GM23248 (cell line): ENCODE results near the gene EDEM2. TPM values are rescaled to one million over a fixed set of nuclear protein-coding genes. Genes with fewer than 3 reads are reported as not detected.

Experiments used
- DNase-seq: peaks from one replicate; pipeline ENCODE4 v3.0.0-alpha.2; 2015
- H2AFZ ChIP-seq: fragments of 200-600 bp; sonication (generic); 2 replicates; pipeline ENCODE4 v1.6.1; 2016; ENCODE audit warnings: antibody characterized with exemption
- H3F3A ChIP-seq: fragments of 200-600 bp; sonication (generic); 2 replicates; pipeline ENCODE4 v1.6.1; 2016; ENCODE audit warnings: mild to moderate bottlenecking, antibody characterized with exemption, mixed run types; ENCODE audit not compliant: insufficient read depth
- H3K27ac ChIP-seq: fragments of 200-600 bp; sonication (generic); 2 replicates; pipeline ENCODE4 v1.5.1; 2016; ENCODE audit warnings: mild to moderate bottlenecking
- H3K27me3 ChIP-seq: fragments of 200-600 bp; sonication (generic); replicated peaks from 2 replicates; pipeline ENCODE4 v1.6.1; 2016; ENCODE audit warnings: mild to moderate bottlenecking; ENCODE audit not compliant: insufficient read depth
- H3K36me3 ChIP-seq: fragments of 200-600 bp; sonication (generic); 2 replicates; pipeline ENCODE4 v1.6.1; 2016; ENCODE audit warnings: low read depth, mild to moderate bottlenecking
- H3K4me1 ChIP-seq: fragments of 200-600 bp; sonication (generic); 2 replicates; pipeline ENCODE4 v1.6.1; 2016; ENCODE audit warnings: mild to moderate bottlenecking; ENCODE audit not compliant: insufficient read depth
- H3K4me2 ChIP-seq: fragments of 200-600 bp; sonication (generic); one replicate; pipeline ENCODE4 v1.6.1; 2016; ENCODE audit warnings: mild to moderate bottlenecking; ENCODE audit not compliant: unreplicated experiment
- H3K4me3 ChIP-seq: fragments of 200-600 bp; sonication (generic); 2 replicates; pipeline ENCODE4 v1.5.1; 2016; ENCODE audit warnings: mild to moderate bottlenecking
- H3K79me2 ChIP-seq: fragments of 200-600 bp; sonication (generic); 2 replicates; pipeline ENCODE4 v1.6.1; 2016; ENCODE audit warnings: mild to moderate bottlenecking; ENCODE audit not compliant: insufficient read depth
- H3K9ac ChIP-seq: fragments of 200-600 bp; sonication (generic); 2 replicates; pipeline ENCODE4 v1.6.1; 2016; ENCODE audit warnings: mild to moderate bottlenecking
- H3K9me2 ChIP-seq: fragments of 200-600 bp; sonication (generic); 2 replicates; pipeline ENCODE4 v1.6.1; 2016; ENCODE audit warnings: mixed run types, mild to moderate bottlenecking, moderate library complexity; ENCODE audit not compliant: insufficient read depth
- H3K9me3 ChIP-seq: fragments of 200-600 bp; sonication (generic); one replicate; pipeline ENCODE4 v1.6.1; 2017; ENCODE audit warnings: low read depth
- H4K20me1 ChIP-seq: fragments of 200-600 bp; sonication (generic); 2 replicates; pipeline ENCODE4 v1.6.0; 2016; ENCODE audit not compliant: insufficient read depth
- EZH2 ChIP-seq: fragments of 200-600 bp; sonication (generic); IDR thresholded peaks from 2 replicates; pipeline ENCODE4 v1.6.1; 2018; ENCODE audit warnings: antibody characterized with exemption, mild to moderate bottlenecking; ENCODE audit not compliant: insufficient read depth, poor library complexity, severe bottlenecking
- EZH2phosphoT487 ChIP-seq: fragments of 200-600 bp; sonication (generic); IDR thresholded peaks from 2 replicates; pipeline ENCODE4 v1.6.1; 2018; ENCODE audit warnings: antibody characterized with exemption, moderate library complexity, mild to moderate bottlenecking, low read depth; ENCODE audit not compliant: insufficient read depth
- WGBS, 2 experiments: methylation state at CpG; one replicate each; pipeline ENCODE4 v1.1.6; 2015 to 2017; ENCODE audit warnings: low lambda C conversion rate in 2 of 2, low coverage in 1 of 2; ENCODE audit errors: missing lambda C conversion rate in 2 of 2; 5-methylcytosine and 5-hydroxymethylcytosine counted together
- in situ Hi-C: fragments of 300-500 bp; cut with MboI; formaldehyde crosslinking; loops from 2 replicates; pipeline ENCODE4 v1.15.0; 2020
- polyA plus RNA-seq: library from polyadenylated mRNA; unstranded; fragments of >200 nt; fragmentation: Nextera tagmentation; extraction: Ambion mirVana; gene quantifications from 2 replicates; pipeline ENCODE4 v1.2.1, GENCODE V29; 2016
- total RNA-seq: library from RNA; depleted of rRNA; stranded (reverse); fragments of >200 nt; shearing (Covaris generic); gene quantifications from 2 replicates; pipeline ENCODE4 v1.2.3, GENCODE V29; 2014

The EDEM2 gene
- total and polyA plus RNA-seq, 2 experiments from 2014 or later, result 31.9 to 34.9 TPM

DNA sequence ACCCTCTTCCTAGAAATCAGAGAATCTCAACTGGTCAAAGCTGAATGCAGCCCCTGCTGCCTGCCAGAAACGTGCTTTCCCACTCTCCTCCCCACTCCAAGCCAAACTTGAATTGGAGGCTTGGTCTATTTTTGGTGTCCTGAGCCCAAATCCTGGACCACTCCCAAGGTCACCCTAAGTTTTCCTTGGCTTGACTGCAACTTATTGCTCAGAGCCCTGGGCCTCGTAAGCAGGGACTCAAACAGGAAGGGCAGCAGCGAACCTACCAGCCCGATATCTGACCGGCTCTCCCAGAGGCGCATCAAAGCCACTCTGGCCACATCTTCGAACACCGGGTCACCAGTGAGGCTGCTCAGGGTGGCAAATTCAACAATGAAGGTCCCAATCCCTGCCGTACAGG is 12.7 kb downstream of the EDEM2 start:
- no peaks in the 10 kb centered on the region for H3K9me3 ChIP-seq
- H3K27ac ChIP-seq, result no peak overlapping the region
- H3F3A ChIP-seq, result peaks cover 37% of the 10 kb centered on the region
- in situ Hi-C loops, result no loop called here
- peaks cover 28% of the 10 kb centered on the region for H3K4me1 ChIP-seq
- TF ChIP-seq EZH2 (no peak), EZH2phosphoT487 (no peak)
- no peak overlapping the region for H3K9ac ChIP-seq
- no peak overlapping the region for H3K4me2 ChIP-seq
- H3K9me2 ChIP-seq, result no peaks in the 10 kb centered on the region
- DNase-seq, result no peak
- WGBS, 2 experiments, result 88 to 94% methylated on average over 9 of the region's 9 CpGs
- H3K36me3 ChIP-seq, result peaks cover 7% of the 10 kb centered on the region; the same call in 1 of the 2 replicates
- no peak overlapping the region for H3K4me3 ChIP-seq
- no peaks in the 10 kb centered on the region for H3K79me2 ChIP-seq
- H3K27me3 ChIP-seq, result no peaks in the 10 kb centered on the region
- H2AFZ ChIP-seq, result no peak overlapping the region
- H4K20me1 ChIP-seq, result no peaks in the 10 kb centered on the region

DNA sequence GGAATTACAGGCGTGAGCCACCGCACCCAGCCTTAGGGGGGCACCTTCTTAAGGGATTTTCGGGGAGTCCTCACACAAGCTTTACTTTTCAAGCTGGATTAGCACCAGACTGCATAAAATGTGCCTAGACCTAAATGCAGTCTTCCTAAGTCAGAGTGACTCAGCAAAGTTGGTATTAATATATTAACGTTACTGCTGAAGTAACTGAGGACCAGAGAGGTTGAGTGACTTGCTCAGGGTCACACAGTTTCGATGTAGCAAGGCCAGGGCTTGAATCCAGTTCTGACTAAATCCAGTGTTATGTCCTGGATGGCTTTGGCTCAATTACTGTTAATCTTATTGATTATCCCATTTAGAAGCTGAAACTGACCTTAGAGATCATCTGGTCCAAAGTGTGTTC is 13.4 kb downstream of the EDEM2 start:
- H3K27ac ChIP-seq, result no peak overlapping the region
- H2AFZ ChIP-seq, result no peak overlapping the region
- H3K4me3 ChIP-seq, result no peak overlapping the region
- H3K9me2 ChIP-seq, result no peaks in the 10 kb centered on the region
- H3K9ac ChIP-seq, result no peak overlapping the region
- no peak overlapping the region for H3K4me2 ChIP-seq
- WGBS, 2 experiments, result 83 to 85% methylated on average over 5 of the region's 5 CpGs
- in situ Hi-C loops, result no loop called here
- H3K79me2 ChIP-seq, result no peaks in the 10 kb centered on the region
- H3K9me3 ChIP-seq, result no peaks in the 10 kb centered on the region
- peaks cover 37% of the 10 kb centered on the region for H3F3A ChIP-seq
- peak; percentile 21 for DNase-seq
- peaks cover 7% of the 10 kb centered on the region; the same call in 1 of the 2 replicates for H3K36me3 ChIP-seq
- H3K4me1 ChIP-seq, result peaks cover 34% of the 10 kb centered on the region
- H3K27me3 ChIP-seq, result no peaks in the 10 kb centered on the region
- TF ChIP-seq EZH2phosphoT487 (no peak), EZH2 (no peak)
- no peaks in the 10 kb centered on the region for H4K20me1 ChIP-seq

DNA sequence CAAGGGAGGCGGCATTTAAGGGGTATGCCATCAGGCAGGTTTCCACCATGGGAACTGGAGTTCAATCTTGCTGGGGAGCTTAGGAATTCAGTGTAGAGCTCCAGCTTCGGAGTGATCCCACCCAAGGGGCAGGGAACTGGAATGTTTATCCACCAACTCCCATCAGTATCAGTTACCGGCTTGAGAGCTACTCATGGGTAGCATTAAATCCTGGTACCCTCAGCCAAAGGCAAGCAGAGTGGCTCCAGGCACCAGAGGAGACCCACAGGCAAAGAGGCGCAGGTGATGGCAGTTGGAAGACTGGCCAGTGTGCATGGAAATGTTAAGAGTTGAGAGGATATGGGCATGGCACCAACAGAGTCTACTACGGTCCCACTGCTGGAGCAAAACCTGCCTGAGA is 14.1 kb downstream of the EDEM2 start:
- peaks cover 36% of the 10 kb centered on the region for H3F3A ChIP-seq
- no peak overlapping the region for H3K9ac ChIP-seq
- no peaks in the 10 kb centered on the region for H4K20me1 ChIP-seq
- H3K9me3 ChIP-seq, result no peaks in the 10 kb centered on the region
- H3K36me3 ChIP-seq, result peaks cover 7% of the 10 kb centered on the region; the same call in 1 of the 2 replicates
- no peaks in the 10 kb centered on the region for H3K27me3 ChIP-seq
- no peak for DNase-seq
- no peak overlapping the region for H2AFZ ChIP-seq
- no peak overlapping the region for H3K4me2 ChIP-seq
- no peak overlapping the region for H3K4me3 ChIP-seq
- no peak for TF ChIP-seq EZH2
- TF ChIP-seq EZH2phosphoT487, result no peak
- no peaks in the 10 kb centered on the region for H3K79me2 ChIP-seq
- in situ Hi-C loops, result no loop called here
- H3K27ac ChIP-seq, result no peak overlapping the region
- H3K4me1 ChIP-seq, result peaks cover 34% of the 10 kb centered on the region
- 91 to 95% methylated on average over 5 of the region's 5 CpGs for WGBS, 2 experiments
- no peaks in the 10 kb centered on the region for H3K9me2 ChIP-seq

DNA sequence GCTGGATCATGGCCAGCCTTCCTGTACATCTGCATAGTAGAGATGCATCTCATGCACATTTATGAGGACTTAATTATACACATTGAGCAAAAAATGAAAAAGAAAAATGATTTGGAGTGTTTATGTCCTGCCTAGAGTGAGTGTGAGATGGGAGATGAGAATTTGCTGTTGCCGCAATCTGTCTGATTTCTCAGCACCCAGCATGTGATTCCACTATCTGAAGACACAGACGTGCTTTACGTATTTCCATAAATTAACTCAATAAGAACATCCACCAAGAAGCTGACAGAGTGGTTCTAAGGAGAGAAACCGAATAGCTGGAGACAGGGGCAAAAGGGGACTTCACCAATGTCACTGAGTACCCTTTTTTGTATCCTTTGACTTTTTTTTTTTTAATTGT is 15.2 kb downstream of the EDEM2 start:
- Histone ChIP-seq H3K4me2 (no peak overlapping the region), H3K4me1 (peaks cover 34% of the 10 kb centered on the region), H3K9ac (no peak overlapping the region), H3K9me2 (no peaks in the 10 kb centered on the region), H3K27me3 (no peaks in the 10 kb centered on the region), H3K36me3 (peaks cover 7% of the 10 kb centered on the region; the same call in 1 of the 2 replicates), H3K9me3 (no peaks in the 10 kb centered on the region), H3K79me2 (no peaks in the 10 kb centered on the region), H3K4me3 (no peak overlapping the region), H4K20me1 (no peaks in the 10 kb centered on the region), H3K27ac (no peak overlapping the region), H2AFZ (no peak overlapping the region), H3F3A (peaks cover 25% of the 10 kb centered on the region)
- WGBS, 2 experiments, result 96 to 97% methylated on average over 4 of the region's 4 CpGs
- in situ Hi-C loops, result no loop called here
- no peak for DNase-seq
- TF ChIP-seq EZH2phosphoT487 (no peak), EZH2 (no peak)

DNA sequence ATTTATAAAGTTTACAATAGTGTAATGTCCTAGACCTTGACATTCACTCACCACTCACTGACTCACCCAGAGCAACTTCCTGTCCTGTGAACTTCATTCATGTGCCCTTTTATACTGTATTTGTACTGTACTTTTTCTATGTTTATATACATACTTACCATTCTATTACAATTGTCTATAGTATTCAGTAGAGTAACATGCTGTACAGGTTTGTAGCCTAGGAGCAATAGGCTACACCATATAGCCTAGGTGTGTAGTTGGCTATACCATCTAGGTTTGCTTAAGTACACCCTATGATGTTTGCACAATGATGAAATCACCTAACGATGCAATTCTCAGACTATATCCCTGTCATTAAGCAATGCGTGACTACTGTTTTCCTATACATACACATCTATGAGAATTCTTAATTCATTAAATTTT is 17.5 kb downstream of the EDEM2 start:
- H3K9me3 ChIP-seq, result no peaks in the 10 kb centered on the region
- DNase-seq, result peak; percentile 49
- no peak overlapping the region for H3K9ac ChIP-seq
- peaks cover 15% of the 10 kb centered on the region for H3K4me1 ChIP-seq
- H2AFZ ChIP-seq, result no peak overlapping the region
- in situ Hi-C loops, result no loop called here
- no peak overlapping the region for H3K4me2 ChIP-seq
- H3F3A ChIP-seq, result peaks cover 13% of the 10 kb centered on the region; the same call in 1 of the 2 replicates
- H3K27me3 ChIP-seq, result no peaks in the 10 kb centered on the region
- no peak for TF ChIP-seq EZH2
- TF ChIP-seq EZH2phosphoT487, result no peak
- peaks cover 16% of the 10 kb centered on the region for H3K36me3 ChIP-seq
- no peaks in the 10 kb centered on the region for H3K79me2 ChIP-seq
- no peaks in the 10 kb centered on the region for H4K20me1 ChIP-seq
- peak overlapping the region; percentile 47 for H3K27ac ChIP-seq
- H3K4me3 ChIP-seq, result no peak overlapping the region
- no peaks in the 10 kb centered on the region for H3K9me2 ChIP-seq
- WGBS, 2 experiments, result 68 to 70% methylated on average over 2 of the region's 2 CpGs
